Aorta (tissue), 5 donors: ENCODE measurements around the gene MUC2. TPM values are rescaled to one million over a fixed set of nuclear protein-coding genes. Genes with fewer than 3 reads are reported as not detected.

Experiments used
- ATAC-seq: fragments of 200-7000 bp; cut with Tn5 transposase; one replicate; pipeline ENCODE4 v1.9.1; 2022; ENCODE audit warnings: moderate library complexity; ENCODE audit not compliant: low FRiP score
- DNase-seq, 2 donors: peaks; one replicate each; pipeline ENCODE4 v3.0.0-alpha.2; 2020
- H3K27ac ChIP-seq, 2 donors: one replicate each; pipeline ENCODE4 v1.5.1; 2013; ENCODE audit warnings: low read length in 2 of 2, mild to moderate bottlenecking in 2 of 2, moderate library complexity in 2 of 2, control low read depth in 1 of 2, inconsistent platforms in 1 of 2, low read depth in 1 of 2
- H3K27me3 ChIP-seq, 2 donors: one replicate each; pipeline ENCODE4 v1.6.1; 2013; ENCODE audit warnings: control low read depth in 1 of 2, low read length in 1 of 2, mild to moderate bottlenecking in 1 of 2, moderate library complexity in 1 of 2; ENCODE audit not compliant: insufficient read depth in 2 of 2, control insufficient read depth in 1 of 2
- H3K36me3 ChIP-seq, 2 donors: one replicate each; pipeline ENCODE4 v1.6.1; 2013; ENCODE audit warnings: control low read depth in 1 of 2, low read length in 1 of 2, mild to moderate bottlenecking in 1 of 2; ENCODE audit not compliant: insufficient read depth in 2 of 2, control insufficient read depth in 1 of 2
- H3K4me1 ChIP-seq, 2 donors: one replicate each; pipeline ENCODE4 v1.6.1; 2013; ENCODE audit warnings: low read length in 2 of 2, control low read depth in 1 of 2, mild to moderate bottlenecking in 1 of 2, moderate library complexity in 1 of 2; ENCODE audit not compliant: insufficient read depth in 2 of 2, control insufficient read depth in 1 of 2
- H3K4me3 ChIP-seq, 2 donors: one replicate each; pipeline ENCODE4 v1.5.1; 2013; ENCODE audit warnings: low read length in 2 of 2, control low read depth in 1 of 2, mild to moderate bottlenecking in 1 of 2
- H3K9me3 ChIP-seq: one replicate; pipeline ENCODE4 v1.6.1; 2013; ENCODE audit warnings: mild to moderate bottlenecking, low read length; ENCODE audit not compliant: control insufficient read depth
- WGBS, 2 donors: extraction: QIAGEN DNeasy Blood & Tissue Kit; methylation state at CpG; one replicate each; pipeline ENCODE4 v1.1.7; 2013; 5-methylcytosine and 5-hydroxymethylcytosine counted together
- intact Hi-C, 2 donors: fragments of 100-400 bp; cut with DNase I; formaldehyde crosslinking; loops; one replicate each; pipeline versions ENCODE4 v1.14.2 to v1.15.0; 2022
- polyA plus RNA-seq, 2 donors: library from polyadenylated mRNA; stranded (reverse); fragments of 200-250 nt; gene quantifications; one replicate each; pipeline ENCODE4 v1.2.3, GENCODE V29; 2013
- total RNA-seq, 2 donors: library from RNA; stranded (reverse); fragmentation: NEBNext Ultra II Directional; extraction: Animal tissue kit (Norgen Biotek cat#: 25700); gene quantifications; one replicate each; pipeline ENCODE4 v1.2.1, GENCODE V29; 2021
- donor health status: healthy with polysubstance abuse.
- donor health status: Bipolar disorder and iron deficiency.
- donor health status: DM: no; HTN: no; CAD: no.
- donor health status: DM: no; HTN: no; CAD: no.
- donor health status: DM: yes; HTN: yes; CAD: no.

The MUC2 gene
- total and polyA plus RNA-seq, 4 donors = 0.06 to 11.8 (median 0.09) TPM

DNA sequence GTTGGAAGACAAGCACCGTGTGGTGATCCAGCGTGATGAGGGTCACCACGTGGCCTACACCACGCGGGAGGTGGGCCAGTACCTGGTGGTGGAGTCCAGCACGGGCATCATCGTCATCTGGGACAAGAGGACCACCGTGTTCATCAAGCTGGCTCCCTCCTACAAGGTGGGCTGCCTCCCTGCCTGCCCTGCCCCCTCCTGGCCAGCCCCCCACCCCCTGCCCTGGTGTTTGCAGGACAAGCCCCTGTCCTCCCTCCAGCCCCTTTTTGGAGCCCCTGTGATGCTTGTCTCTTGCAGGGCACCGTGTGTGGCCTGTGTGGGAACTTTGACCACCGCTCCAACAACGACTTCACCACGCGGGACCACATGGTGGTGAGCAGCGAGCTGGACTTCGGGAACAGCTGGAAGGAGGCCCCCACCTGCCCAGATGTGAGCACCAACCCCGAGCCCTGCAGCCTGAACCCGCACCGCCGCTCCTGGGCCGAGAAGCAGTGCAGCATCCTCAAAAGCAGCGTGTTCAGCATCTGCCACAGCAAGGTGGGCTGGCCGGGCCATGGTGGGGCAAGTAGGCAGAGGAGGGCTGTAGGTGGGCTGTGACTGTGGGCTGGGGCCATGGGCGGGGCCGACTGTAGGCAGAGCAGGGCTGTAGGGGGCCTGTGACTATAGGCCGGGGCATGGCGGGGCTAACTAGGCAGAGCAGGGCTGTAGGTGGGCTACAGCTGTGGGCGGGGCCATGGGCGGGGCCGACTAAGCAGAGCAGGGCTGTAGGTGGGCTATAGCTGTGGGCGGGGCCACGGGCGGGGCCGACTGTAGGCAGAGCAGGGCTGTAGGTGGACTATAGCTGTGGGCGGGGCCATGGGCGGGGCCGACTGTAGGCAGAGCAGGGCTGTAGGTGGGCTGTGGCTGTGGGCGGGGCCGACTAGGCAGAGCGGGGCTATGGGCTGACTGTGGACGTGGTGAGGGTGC, 13.6 kb downstream of the MUC2 start:
- no peaks in the 10 kb centered on the region for H3K36me3 ChIP-seq
- no peak for ATAC-seq
- no peaks in the 10 kb centered on the region for H3K27me3 ChIP-seq
- H3K4me1 ChIP-seq = no peaks in the 10 kb centered on the region
- peak in 1 of 2 donors; percentile 57 for DNase-seq
- WGBS, 2 donors = 85% methylated on average over 27 to 36 of the region's 40 CpGs
- no peak overlapping the region for H3K27ac ChIP-seq
- H3K9me3 ChIP-seq = no peaks in the 10 kb centered on the region
- H3K4me3 ChIP-seq = no peak overlapping the region
- intact Hi-C loops = no loop called here

DNA sequence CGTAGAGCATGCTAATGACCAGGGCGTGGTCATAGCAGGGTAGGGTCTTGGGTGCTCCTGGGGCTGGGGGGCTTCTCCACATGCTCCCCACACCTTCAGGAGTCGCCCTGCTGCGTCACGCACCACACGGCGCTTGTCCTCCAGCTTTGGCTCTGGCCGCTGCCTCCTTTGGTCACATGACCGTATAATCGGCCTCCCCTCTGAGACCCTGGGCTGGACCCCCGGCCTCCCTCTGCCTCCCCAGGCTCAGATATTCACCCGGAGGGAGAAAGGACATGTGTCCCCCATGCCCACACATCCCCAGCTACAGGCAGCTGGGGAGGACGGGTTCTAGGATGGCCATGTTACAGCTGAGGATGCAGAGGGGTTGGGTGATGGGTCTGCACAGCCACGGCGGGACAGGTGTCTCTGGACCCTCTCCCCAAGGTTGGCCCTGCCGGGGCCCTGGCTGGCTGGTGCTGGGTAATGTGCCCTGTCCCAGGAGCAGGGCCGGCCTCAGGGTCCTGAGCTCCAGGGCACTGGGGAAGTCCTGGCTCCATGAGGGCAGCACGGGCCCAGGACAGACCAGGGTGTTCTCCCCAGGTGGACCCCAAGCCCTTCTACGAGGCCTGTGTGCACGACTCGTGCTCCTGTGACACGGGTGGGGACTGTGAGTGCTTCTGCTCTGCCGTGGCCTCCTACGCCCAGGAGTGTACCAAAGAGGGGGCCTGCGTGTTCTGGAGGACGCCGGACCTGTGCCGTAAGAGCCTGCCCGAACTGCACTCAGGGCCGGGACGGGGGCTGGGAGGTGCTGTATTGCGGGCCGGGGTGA, 14.5 kb downstream of the MUC2 start:
- Histone ChIP-seq H3K36me3 (no peaks in the 10 kb centered on the region), H3K27me3 (no peaks in the 10 kb centered on the region), H3K27ac (no peak overlapping the region), H3K4me3 (no peak overlapping the region), H3K4me1 (no peaks in the 10 kb centered on the region), H3K9me3 (no peaks in the 10 kb centered on the region)
- ATAC-seq = peak; percentile 20
- 94 to 96% methylated on average over 33 of the region's 33 CpGs for WGBS, 2 donors
- intact Hi-C loops = no loop called here
- peak; percentile 41 to 43 for DNase-seq

DNA sequence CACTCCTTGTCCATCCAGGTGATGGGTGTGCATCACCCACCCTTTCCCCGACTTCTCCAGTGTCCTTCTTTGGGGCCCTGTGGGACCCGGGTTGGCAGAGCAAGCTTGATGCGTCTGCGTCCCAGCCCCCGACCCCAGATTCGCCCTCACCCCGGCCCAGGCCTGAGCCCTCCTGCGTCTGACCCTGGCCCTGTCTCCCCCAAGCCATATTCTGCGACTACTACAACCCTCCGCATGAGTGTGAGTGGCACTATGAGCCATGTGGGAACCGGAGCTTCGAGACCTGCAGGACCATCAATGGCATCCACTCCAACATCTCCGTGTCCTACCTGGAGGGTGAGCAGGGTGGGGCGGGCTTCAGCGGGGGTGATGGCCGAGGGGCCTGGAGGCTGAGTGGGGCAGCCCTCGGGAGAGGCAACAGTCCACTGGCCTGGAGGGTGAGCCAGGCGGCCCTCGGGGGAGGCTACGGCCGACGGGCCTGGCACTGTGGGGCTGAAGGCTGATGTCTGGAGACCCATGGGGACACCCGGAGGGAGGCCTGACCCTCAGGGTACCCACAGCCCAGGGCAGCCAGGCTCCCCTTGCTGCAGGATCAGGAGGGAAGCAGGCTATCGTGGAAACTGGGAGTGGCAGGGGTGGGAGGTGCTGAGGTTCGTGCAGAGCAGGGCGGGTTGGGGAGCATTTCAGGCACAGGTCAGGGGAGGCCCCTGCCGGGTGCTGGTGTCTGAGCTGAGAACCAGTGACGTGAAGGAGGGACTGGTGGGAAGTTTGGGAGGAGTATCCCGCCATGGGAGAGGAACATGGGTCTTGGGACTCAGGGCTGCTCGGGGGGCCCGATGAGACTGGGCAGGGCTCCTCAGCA, 15.3 kb downstream of the MUC2 start:
- ATAC-seq (no peak), DNase-seq (peak; percentile 37 to 72)
- Histone ChIP-seq H3K36me3 (no peaks in the 10 kb centered on the region), H3K27ac (no peak overlapping the region), H3K9me3 (no peaks in the 10 kb centered on the region), H3K27me3 (no peaks in the 10 kb centered on the region), H3K4me1 (no peaks in the 10 kb centered on the region), H3K4me3 (no peak overlapping the region)
- intact Hi-C loops = no loop called here
- WGBS, 2 donors = 87 to 88% methylated on average over 31 of the region's 31 CpGs

DNA sequence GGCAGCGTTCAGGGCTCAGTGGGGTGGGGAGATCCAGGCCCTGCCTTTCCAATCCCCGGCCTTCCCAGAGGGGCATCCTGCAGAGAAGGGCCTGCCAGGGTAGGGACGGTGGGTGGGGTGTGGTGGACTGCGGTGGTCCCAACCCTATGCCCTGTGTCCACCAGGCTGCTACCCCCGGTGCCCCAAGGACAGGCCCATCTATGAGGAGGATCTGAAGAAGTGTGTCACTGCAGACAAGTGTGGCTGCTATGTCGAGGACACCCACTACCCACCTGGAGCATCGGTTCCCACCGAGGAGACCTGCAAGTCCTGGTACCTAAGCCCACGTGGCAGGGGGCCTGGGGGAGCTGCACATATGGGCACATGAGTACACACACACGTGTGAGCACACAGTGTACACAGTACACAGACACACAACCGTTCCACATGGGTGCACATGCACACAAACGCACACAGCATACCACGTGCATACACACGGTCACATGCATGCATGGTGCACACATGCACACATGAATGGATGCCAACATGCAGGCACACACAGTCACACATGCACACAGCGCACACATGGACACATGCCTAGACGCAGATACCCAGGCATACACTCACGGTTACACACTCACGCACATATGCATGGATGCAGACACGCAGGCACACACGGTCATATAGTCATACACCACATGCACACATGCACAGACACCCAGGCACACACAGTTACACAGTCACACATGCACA, 16.1 kb downstream of the MUC2 start:
- no peak overlapping the region for H3K4me3 ChIP-seq
- intact Hi-C loops = no loop called here
- H3K27me3 ChIP-seq = no peaks in the 10 kb centered on the region
- H3K36me3 ChIP-seq = no peaks in the 10 kb centered on the region
- 90 to 92% methylated on average over 20 of the region's 20 CpGs for WGBS, 2 donors
- ATAC-seq = no peak
- H3K4me1 ChIP-seq = no peaks in the 10 kb centered on the region
- H3K9me3 ChIP-seq = no peaks in the 10 kb centered on the region
- peak; percentile 40 to 74 for DNase-seq
- no peak overlapping the region for H3K27ac ChIP-seq

DNA sequence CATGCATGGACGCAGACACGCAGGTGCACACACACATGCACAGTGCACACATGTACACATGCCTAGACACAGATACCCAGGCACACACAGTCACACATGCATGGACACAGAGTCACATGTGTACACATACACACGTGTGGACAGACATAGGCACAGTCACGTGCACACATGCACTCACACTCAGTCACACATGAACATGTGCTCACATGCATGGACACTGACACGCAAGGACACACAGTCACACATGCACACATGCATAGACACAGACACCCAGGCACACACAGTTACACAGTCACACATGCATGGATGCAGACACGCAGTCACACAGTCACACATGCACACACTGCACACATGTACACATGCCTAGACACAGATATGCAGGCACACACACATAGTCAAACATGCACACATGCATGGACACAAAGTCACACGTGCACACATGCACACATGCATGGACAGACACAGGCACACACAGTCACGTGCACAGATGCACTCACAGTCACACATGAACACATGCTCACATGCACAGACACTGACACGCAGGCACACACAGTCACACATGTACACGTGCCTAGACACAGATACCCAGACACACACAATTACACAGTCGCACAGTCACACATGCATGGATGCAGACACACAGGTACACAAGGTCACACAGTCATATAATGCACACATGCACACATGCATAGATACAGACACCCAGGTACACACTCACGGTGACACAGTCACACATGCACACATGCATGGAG, 16.8 kb downstream of the MUC2 start:
- H3K4me3 ChIP-seq = no peak overlapping the region
- no peaks in the 10 kb centered on the region for H3K4me1 ChIP-seq
- ATAC-seq (no peak), DNase-seq (peak in 1 of 2 donors; percentile 22)
- H3K27me3 ChIP-seq = no peaks in the 10 kb centered on the region
- intact Hi-C loops = no loop called here
- no peaks in the 10 kb centered on the region for H3K36me3 ChIP-seq
- 84 to 85% methylated on average over 12 of the region's 12 CpGs for WGBS, 2 donors
- H3K9me3 ChIP-seq = no peaks in the 10 kb centered on the region
- H3K27ac ChIP-seq = no peak overlapping the region

DNA sequence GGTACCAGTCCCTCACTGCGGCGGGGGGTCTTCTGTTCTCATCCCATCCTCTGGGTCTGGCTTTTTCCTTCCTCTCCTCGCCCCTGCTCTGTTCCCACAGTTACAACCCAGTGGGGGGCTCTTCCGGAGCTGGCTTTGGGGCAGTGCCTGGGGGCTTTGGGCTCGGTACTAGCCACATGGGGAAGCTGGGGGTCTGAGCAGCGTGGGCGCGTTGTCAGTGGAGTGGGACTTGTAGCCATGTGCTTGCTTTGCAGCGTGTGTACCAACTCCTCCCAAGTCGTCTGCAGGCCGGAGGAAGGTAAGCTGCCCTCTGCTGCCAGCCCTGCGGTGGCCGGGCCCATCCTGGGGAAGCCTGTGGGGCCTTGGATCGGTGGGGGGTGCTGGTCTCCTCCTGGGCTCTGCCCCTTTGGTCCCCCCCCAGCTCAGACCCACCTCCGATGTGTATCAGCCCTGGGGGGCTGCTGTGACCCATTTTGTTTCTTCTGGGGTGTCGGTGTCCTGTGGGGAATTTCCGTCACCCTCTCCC, 17.5 kb downstream of the MUC2 start:
- Histone ChIP-seq H3K9me3 (no peaks in the 10 kb centered on the region), H3K4me1 (no peaks in the 10 kb centered on the region), H3K4me3 (no peak overlapping the region), H3K27ac (no peak overlapping the region), H3K36me3 (no peaks in the 10 kb centered on the region), H3K27me3 (no peaks in the 10 kb centered on the region)
- intact Hi-C loops = no loop called here
- WGBS, 2 donors = 64 to 65% methylated on average over 16 to 17 of the region's 17 CpGs
- ATAC-seq (no peak), DNase-seq (no peak)

DNA sequence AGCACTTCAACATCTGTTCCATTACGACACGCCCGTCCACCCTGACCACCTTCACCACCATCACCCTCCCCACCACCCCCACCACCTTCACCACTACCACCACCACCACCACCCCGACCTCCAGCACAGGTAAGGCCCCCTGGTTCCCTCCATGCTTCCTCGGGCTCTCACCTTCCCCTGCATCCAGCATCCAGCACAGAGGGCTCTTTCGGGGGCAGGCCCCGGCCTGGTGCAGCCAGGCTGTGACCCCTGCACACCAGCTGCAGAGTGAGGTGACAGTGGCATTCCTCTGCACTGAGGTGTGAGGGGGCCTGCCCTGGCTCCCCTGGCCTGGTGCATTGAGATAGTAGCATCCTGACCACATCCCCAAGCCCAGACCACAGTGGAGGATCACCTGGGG, 18.2 kb downstream of the MUC2 start:
- no peaks in the 10 kb centered on the region for H3K36me3 ChIP-seq
- ATAC-seq = no peak
- H3K27ac ChIP-seq = no peak overlapping the region
- intact Hi-C loops = no loop called here
- no peaks in the 10 kb centered on the region for H3K9me3 ChIP-seq
- no peaks in the 10 kb centered on the region for H3K27me3 ChIP-seq
- no peak for DNase-seq
- WGBS, 2 donors = 68 to 73% methylated on average over 7 of the region's 7 CpGs
- H3K4me3 ChIP-seq = no peak overlapping the region
- no peaks in the 10 kb centered on the region for H3K4me1 ChIP-seq
